ENCODE data around the gene NOTO.
"Not testable (repeated sequence)": the region's sequence is repeated elsewhere in the genome, so short reads cannot be mapped to it uniquely, and the experiment has no call there.

NOTO gene

DNA sequence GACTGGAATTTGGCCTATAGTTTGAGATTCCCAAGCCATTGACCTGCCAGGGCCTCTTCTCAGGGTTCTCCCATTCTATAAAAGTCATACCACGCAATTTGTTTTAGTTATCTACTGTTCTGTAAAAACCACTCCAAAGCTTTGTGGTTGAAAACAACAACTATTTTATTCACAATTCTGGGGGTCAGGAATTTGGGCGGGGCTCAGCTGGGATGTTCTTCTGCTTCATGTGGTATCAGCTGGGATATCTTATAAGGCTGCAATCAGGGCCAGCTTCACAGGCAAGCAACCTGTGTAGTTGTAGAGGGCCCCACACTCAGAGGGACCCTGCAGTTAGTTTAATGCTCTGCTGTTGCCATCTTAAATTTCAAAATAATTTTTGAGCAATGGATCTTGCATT lies 16.4 kb upstream of the NOTO start:
- ATAC-seq (ENCODE audit: low read depth) = no peak
- no peaks in the 10 kb centered on the region for H3K9me3 ChIP-seq (ENCODE audit: severe bottlenecking)
- H3K36me3 ChIP-seq (ENCODE audit: low read depth) = no peaks in the 10 kb centered on the region
- TF ChIP-seq, protein P1, sequence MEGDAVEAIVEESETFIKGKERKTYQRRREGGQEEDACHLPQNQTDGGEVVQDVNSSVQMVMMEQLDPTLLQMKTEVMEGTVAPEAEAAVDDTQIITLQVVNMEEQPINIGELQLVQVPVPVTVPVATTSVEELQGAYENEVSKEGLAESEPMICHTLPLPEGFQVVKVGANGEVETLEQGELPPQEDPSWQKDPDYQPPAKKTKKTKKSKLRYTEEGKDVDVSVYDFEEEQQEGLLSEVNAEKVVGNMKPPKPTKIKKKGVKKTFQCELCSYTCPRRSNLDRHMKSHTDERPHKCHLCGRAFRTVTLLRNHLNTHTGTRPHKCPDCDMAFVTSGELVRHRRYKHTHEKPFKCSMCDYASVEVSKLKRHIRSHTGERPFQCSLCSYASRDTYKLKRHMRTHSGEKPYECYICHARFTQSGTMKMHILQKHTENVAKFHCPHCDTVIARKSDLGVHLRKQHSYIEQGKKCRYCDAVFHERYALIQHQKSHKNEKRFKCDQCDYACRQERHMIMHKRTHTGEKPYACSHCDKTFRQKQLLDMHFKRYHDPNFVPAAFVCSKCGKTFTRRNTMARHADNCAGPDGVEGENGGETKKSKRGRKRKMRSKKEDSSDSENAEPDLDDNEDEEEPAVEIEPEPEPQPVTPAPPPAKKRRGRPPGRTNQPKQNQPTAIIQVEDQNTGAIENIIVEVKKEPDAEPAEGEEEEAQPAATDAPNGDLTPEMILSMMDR (IDR thresholded peaks at IDR 0.05; ENCODE audit: poor library complexity, severe bottlenecking) = no peak
- H3K27me3 ChIP-seq (ENCODE audit: insufficient read depth, poor library complexity, severe bottlenecking) = no peaks in the 10 kb centered on the region
- no peak overlapping the region for H3K4me3 ChIP-seq (ENCODE audit: severe bottlenecking)
- no peak for DNase-seq (ENCODE audit: low spot score)
- H3K4me1 ChIP-seq (ENCODE audit: insufficient read depth, poor library complexity, severe bottlenecking) = no peaks in the 10 kb centered on the region
- H3K27ac ChIP-seq (ENCODE audit: poor library complexity, severe bottlenecking) = no peak overlapping the region

DNA sequence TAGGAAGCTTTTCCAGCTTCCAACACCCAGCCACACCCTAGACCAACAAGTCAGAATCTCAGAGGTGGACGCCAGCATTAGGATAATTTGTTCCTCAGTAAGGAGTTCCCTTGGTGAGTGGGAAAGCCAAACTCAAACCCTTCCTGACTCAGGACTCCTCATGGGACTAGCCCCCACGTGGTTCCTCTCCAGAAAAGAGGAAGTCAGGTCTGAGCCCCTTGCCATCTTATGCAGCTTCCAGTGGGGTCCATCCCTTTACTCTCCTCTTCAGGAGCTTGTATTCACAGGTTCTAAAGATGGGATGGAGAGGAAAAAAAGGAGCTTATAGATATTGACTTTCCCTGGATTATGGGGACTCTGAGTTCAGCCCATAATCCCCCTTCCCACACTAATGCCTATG lies 14.8 kb upstream of the NOTO start:
- Histone ChIP-seq H3K36me3 (ENCODE audit: low read depth) (no peaks in the 10 kb centered on the region), H3K27ac (ENCODE audit: poor library complexity, severe bottlenecking) (no peak overlapping the region), H3K27me3 (ENCODE audit: insufficient read depth, poor library complexity, severe bottlenecking) (no peaks in the 10 kb centered on the region), H3K4me3 (ENCODE audit: severe bottlenecking) (no peak overlapping the region), H3K4me1 (ENCODE audit: insufficient read depth, poor library complexity, severe bottlenecking) (no peaks in the 10 kb centered on the region), H3K9me3 (ENCODE audit: severe bottlenecking) (no peaks in the 10 kb centered on the region)
- ATAC-seq (ENCODE audit: low read depth) = no peak
- no peak for DNase-seq (ENCODE audit: low spot score)
- TF ChIP-seq, protein P1 (IDR thresholded peaks at IDR 0.05; ENCODE audit: poor library complexity, severe bottlenecking) = no peak

DNA sequence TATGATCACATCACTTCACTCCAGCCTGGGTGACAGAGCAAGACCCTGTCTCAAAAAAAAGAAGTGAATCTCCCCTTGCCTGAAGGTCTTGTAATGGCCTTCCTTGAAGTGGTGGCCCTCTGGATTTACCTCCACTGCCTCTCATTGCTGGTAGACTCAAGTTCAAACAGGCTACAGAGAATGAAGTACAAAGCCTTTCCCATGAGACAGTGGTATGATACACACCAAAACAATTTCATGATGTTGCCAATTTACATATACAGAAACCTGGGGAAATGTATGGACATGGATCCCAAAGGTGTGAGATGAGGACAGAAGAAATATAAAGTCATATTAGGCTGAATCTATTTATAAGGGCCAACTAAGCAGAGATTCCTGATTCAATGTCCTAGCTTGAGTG lies 4.8 kb upstream of the NOTO start:
- DNase-seq (ENCODE audit: low spot score) = no peak
- TF ChIP-seq, protein P1 (IDR thresholded peaks at IDR 0.05; ENCODE audit: poor library complexity, severe bottlenecking) = no peak
- no peaks in the 10 kb centered on the region for H3K9me3 ChIP-seq (ENCODE audit: severe bottlenecking)
- H3K27me3 ChIP-seq (ENCODE audit: insufficient read depth, poor library complexity, severe bottlenecking) = peaks cover 15% of the 10 kb centered on the region
- H3K27ac ChIP-seq (ENCODE audit: poor library complexity, severe bottlenecking) = no peak overlapping the region
- no peaks in the 10 kb centered on the region for H3K36me3 ChIP-seq (ENCODE audit: low read depth)
- no peak overlapping the region for H3K4me3 ChIP-seq (ENCODE audit: severe bottlenecking)
- H3K4me1 ChIP-seq (ENCODE audit: insufficient read depth, poor library complexity, severe bottlenecking) = no peaks in the 10 kb centered on the region
- ATAC-seq (ENCODE audit: low read depth) = no peak

DNA sequence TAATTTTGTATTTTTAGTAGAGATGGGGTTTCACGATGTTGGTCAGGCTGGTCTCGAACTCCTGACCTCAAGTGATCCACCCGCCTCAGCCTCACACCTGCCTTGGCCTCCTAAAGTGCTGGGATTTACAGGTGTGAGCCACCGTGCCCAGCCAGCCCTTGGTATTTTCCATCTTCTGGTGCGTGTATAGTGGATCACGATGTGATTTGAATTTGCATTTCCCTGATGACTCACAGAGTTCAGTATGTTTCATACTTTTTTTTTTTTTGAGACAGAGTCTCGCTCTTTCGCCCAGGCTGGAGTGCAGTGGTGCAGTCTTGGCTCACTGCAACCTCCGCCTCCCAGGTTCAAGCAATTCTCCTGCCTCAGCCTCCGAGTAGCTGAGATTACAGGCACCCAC lies 2.1 kb upstream of the NOTO start:
- not testable (repeated sequence) for H3K27ac ChIP-seq (ENCODE audit: poor library complexity, severe bottlenecking); H3K36me3 ChIP-seq (ENCODE audit: low read depth); H3K4me3 ChIP-seq (ENCODE audit: severe bottlenecking); DNase-seq (ENCODE audit: low spot score); H3K4me1 ChIP-seq (ENCODE audit: insufficient read depth, poor library complexity, severe bottlenecking); H3K9me3 ChIP-seq (ENCODE audit: severe bottlenecking)
- H3K27me3 ChIP-seq (ENCODE audit: insufficient read depth, poor library complexity, severe bottlenecking) = peaks cover 40% of the 10 kb centered on the region
- ATAC-seq (ENCODE audit: low read depth) = 0 out of 3 replicates have a peak, but pooled peaks have one; percentile 29

DNA sequence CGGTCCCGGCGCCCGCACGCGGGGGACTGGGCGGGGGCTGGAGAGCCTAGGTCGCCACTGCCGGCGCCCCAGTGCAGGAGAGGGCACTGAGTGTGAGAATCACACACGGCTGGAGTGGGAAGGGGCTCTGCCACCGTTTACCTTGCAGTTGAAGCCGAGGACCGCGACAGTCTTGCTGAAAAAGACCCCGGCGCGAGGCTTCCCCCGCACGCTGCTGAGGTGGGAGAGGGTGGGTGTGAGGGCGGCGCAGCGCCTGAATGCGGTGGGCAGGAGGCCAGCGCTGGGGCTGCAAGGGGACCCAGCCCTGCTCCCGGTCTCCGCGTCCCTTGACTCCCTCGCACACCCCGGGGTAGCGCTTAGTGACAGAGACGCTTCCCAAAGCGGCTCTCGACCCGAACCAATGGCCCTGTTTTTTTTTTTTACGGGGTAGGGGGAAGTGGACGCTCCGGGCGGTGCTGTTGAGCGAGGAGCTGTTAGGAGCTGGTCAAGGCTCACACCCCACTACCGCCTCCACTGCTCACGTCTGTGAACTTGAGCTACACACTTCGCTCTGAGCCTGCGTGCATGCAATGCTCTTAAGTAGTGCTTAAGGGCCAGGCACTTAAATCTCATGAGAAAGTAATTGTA lies 794 bp downstream of the NOTO start:
- DNase-seq (ENCODE audit: low spot score) (no peak), ATAC-seq (ENCODE audit: low read depth) (0 out of 3 replicates have a peak, but pooled peaks have one; percentile 17)
- H3K27ac ChIP-seq (ENCODE audit: poor library complexity, severe bottlenecking) = no peak overlapping the region
- no peaks in the 10 kb centered on the region for H3K9me3 ChIP-seq (ENCODE audit: severe bottlenecking)
- no peaks in the 10 kb centered on the region for H3K36me3 ChIP-seq (ENCODE audit: low read depth)
- peaks cover 40% of the 10 kb centered on the region for H3K27me3 ChIP-seq (ENCODE audit: insufficient read depth, poor library complexity, severe bottlenecking)
- no peak overlapping the region for H3K4me3 ChIP-seq (ENCODE audit: severe bottlenecking)
- TF ChIP-seq, protein P1 (IDR thresholded peaks at IDR 0.05; ENCODE audit: poor library complexity, severe bottlenecking) = no peak
- H3K4me1 ChIP-seq (ENCODE audit: insufficient read depth, poor library complexity, severe bottlenecking) = no peaks in the 10 kb centered on the region
